Putamen (tissue), 1 donor: ENCODE results near the gene GPR137.
"Not testable (repeated sequence)": the region's sequence is repeated elsewhere in the genome, so short reads cannot be mapped to it uniquely, and the experiment has no call there.

ENCODE experiments used
- DNase-seq: peaks from one replicate; pipeline ENCODE4 v3.0.0-alpha.2; 2016; ENCODE audit warnings: low spot score

The GPR137 gene, protein sequence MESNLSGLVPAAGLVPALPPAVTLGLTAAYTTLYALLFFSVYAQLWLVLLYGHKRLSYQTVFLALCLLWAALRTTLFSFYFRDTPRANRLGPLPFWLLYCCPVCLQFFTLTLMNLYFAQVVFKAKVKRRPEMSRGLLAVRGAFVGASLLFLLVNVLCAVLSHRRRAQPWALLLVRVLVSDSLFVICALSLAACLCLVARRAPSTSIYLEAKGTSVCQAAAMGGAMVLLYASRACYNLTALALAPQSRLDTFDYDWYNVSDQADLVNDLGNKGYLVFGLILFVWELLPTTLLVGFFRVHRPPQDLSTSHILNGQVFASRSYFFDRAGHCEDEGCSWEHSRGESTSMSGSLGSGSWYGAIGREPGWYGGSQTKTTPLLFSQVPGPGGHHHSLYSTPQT

GRCh38 chr11:64284962-64285884, at the start of gene GPR137:
Gene GPR137, plus strand, starts transcription at chr11:64285848. Its CDS starts 677 bp downstream, at chr11:64286525.
- peak; percentile 87 for DNase-seq

GRCh38 chr11:64237484-64237951, 48.1 kb upstream of the GPR137 start:
- no peak for DNase-seq

DNA sequence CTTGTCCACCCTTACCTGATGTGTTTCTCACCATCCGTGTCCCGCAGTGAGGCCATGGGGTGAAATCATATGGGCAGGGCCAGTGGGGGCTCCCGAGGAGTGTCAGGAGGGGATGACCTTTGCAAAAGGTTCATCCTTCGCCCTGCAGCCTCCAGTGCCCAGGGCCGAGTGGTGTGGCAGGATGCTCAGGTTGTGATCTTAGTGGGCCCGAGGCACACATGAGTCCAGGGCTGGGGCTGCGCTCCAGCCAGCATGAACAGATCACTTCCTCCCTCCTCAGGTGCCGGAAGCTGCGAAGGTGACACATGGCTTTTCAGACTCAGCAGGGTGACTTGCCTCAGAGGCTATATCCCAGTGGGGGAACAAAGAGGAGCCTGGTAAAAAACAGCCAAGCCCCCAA, 47.6 kb upstream of the GPR137 start:
- DNase-seq = no peak

GRCh38 chr11:64238999-64239398, 46.6 kb upstream of the GPR137 start:
- no peak for DNase-seq

GRCh38 chr11:64239662-64240434, 45.8 kb upstream of the GPR137 start:
- no peak for DNase-seq

- peak; percentile 97 for DNase-seq
Observed at GRCh38 chr11:64240435-64241240, 45.0 kb upstream of the GPR137 start, which contains the start of gene FKBP2. Gene FKBP2, plus strand, starts transcription at chr11:64241095. Its CDS starts 1,293 bp downstream, at chr11:64242388.

DNA sequence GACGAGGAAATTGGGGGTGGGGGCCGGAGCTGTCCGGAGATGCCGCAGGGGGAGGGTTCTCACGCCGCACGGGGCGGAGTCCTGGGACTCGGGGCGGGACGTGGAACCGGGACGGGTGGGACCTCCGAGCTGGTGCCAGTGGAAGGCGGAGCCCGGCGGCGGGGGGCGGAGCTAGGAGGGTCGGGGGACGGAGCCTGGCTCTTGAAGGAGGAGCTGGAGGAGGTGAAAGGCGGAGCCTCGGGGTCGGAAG, 44.5 kb upstream of the GPR137 start:
- peak; percentile 100 for DNase-seq

GRCh38 chr11:64241491-64242374, 43.9 kb upstream of the GPR137 start:
- no peak for DNase-seq

DNA sequence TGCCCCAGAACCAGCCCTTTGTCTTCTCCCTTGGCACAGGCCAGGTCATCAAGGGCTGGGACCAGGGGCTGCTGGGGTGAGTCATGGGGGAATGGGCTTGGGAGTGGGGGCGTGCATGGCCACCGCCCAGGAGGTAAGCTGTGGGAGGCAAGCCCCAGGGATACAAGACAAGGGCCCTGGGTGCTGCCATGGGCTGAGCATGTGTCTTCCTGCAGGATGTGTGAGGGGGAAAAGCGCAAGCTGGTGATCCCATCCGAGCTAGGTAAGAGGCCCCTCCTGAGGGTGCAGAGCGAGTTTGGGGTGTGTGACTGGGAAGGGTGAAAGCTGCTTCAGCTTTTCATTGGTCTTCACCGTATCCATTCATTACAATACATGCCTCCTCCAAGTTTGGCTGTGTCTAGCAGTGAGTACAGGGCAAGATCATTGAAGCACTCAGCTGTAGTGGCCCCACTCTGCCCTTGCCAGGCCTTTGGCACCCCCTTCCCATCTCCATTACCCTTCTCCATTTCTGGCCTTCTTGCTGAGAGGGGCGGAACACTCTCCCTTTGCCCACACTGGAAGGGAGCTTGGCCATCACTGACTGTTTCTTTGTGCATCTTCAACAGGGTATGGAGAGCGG, 42.3 kb upstream of the GPR137 start:
- DNase-seq = no peak

- DNase-seq = no peak
Observed at GRCh38 chr11:64244107-64244506, 41.5 kb upstream of the GPR137 start.

DNA sequence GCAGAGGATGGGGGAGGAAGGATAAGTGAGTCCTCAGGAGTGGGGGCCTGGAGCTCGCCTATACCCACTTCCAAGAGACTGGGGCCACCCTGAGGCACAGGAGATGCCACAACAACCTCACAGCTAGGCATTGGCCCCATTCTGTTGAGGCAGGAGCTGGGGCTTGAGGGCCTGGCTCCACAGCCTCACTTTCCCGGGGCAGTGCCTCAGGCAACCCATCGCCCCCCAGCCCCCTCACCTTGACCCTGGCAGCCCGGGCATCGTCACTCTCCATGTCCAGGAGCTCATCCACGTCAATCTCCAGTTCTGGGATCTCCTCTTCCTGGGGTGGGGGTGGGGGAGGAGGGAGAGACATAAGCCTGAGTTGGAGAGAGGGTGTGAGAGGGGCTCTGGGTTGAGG, 40.7 kb upstream of the GPR137 start:
- no peak for DNase-seq

DNA sequence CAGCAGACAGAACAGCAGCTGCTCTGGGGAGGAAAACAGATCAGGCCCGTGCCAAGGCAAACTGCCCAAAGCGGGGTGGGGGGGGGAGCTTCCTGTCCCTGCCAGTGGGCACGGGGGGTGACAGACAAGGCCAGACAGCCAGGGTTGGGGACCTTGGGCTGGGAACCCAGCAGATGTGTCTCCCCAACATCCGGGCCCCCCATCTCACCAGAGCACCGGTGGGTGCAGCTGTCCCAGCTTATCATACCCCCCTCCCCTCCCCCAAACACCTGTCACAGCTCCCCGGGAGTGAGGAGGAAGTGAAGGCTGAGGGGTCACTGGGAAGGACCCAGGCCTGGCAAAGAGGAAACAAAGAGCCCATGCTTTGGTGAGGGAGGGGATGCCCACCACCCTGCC, 40.2 kb upstream of the GPR137 start:
- DNase-seq = no peak

DNA sequence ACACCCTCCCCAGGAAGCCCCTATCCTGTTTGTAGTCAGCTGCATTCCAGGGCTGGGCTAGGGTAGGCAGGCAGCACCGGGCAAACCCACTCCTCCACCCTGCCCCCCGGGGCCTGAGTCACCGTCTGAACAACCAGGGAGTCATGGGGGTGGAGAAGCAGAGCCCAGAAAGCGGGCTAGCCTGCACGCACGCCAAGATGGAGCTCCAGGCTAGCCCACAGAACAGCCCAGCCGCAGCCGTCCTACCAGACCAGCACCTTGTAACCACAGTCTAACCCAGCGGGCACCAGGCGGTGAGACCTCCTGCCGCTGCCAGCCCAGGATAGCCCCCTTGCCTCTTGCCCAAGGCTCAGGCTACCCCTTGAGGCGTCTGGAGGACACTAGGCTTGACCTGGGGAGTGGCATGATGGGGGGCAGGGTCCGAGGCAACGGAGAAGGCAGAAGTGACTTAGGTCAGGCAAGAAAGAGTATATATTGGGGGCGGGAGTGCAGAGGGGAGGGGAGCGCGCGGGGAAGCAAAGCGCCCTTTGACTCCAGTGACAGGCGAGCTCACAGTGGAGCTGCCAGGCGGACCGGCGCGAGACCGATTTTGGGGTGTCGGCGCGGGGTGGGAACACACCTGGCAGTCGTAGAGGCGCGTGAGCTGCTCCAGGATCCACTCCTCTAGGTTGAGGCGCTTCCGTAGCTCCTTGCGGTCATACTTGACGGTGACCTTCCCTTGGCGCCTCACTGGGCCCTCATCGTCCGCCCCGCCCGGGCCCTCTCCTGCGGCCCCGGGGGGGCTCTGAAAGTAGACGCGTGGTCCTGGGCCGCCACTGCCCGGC, 39.6 kb upstream of the GPR137 start:
- DNase-seq = no peak

GRCh38 chr11:64246621-64246870, 39.1 kb upstream of the GPR137 start:
- DNase-seq = not testable (repeated sequence)

- peak; percentile 75 for DNase-seq
Observed at GRCh38 chr11:64246871-64247728, 38.5 kb upstream of the GPR137 start, which contains the start of gene PPP1R14B. Gene PPP1R14B, minus strand, starts transcription at chr11:64246943. Its CDS starts 270 bp downstream, at chr11:64246673.

DNA sequence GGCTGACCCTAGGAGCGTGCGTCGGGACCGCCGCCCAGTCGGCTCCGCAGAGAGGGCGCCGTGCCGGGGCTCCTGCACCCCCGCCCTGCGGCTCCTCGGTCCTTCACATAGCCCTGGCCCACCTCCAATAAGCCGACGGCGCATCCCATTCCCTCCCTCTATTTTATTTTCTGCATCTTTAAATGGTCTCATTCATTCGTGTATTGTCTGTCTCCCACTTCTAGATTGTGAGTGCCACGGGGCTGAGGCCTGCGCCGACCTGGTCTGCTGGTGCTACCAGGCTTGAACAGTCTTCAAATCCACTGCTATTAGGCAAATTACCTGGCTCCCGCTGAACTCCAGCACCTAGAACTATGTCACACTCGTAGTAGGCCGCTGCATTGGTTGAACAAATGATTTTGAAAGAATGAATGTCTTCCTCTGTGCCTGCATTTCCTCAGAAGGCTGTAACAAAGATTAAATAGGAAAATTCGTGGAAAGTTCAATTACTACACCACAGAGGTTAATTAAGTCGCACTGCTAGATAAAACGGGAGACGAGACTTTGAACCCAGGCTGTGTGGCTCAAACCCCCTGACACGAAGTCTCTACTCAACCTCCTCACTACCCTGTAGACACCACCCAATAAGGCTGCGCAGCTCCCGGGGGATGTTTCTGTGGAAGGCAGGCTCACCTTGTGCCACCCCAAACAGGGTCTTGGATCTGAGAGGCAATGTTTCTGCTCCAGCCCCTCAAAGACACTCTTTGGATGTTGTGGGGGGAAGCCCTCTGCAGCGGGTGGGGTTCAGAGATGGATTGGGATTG, 37.7 kb upstream of the GPR137 start:
- no peak for DNase-seq

DNA sequence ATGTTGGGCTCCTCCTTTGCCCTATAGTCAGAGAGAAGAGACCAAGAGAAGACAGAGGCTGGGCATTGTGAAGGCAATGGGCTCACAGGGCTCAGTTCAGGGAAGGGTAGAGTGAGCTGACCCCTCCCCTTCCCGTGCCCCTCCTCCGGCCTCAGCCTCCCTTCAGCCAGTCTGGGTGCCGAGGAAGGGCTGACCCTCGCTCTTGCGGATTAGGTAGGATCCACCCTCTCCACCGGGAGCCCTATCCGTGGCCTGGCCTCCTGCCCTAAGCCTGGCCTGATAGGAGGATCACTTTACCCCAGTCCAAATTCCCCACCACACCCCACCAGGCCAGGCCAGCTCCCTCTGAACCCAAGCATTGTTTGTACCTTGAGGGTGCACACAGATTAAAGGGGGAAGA, 37.1 kb upstream of the GPR137 start:
- DNase-seq = no peak
